GM12878 (cell line): ENCODE data around the gene SLC34A1. TPM values are rescaled to one million over a fixed set of nuclear protein-coding genes. Genes with fewer than 3 reads are reported as not detected.
A peak's percentile ranks its signal among the peaks of the same experiment; 100 is the strongest.

Source experiments
- ATF3 ChIP-seq: IDR thresholded peaks from 2 replicates; pipeline ENCODE4 v1.6.1; 2011; ENCODE audit warnings: low read depth, mild to moderate bottlenecking, low read length, moderate library complexity, borderline replicate concordance; ENCODE audit errors: extremely low read depth
- ATF7 ChIP-seq: fragments of 450-650 bp; IDR thresholded peaks from 2 replicates; pipeline ENCODE4 v1.6.1; 2016; ENCODE audit warnings: low read depth, mild to moderate bottlenecking
- BHLHE40 ChIP-seq, 2 experiments: fragments of 450-650 bp in 1 of 2; IDR thresholded peaks; 2 replicates each; pipeline ENCODE4 v1.6.1; 2011 to 2017; ENCODE audit warnings: low read depth in 2 of 2, borderline replicate concordance in 1 of 2, improper control_type of control experiment in 1 of 2, low read length in 1 of 2, mild to moderate bottlenecking in 1 of 2
- CREB1 ChIP-seq: IDR thresholded peaks from 2 replicates; pipeline ENCODE4 v1.6.1; 2012; ENCODE audit warnings: low read depth, mild to moderate bottlenecking, inconsistent platforms
- ELK1 ChIP-seq: IDR thresholded peaks from 2 replicates; pipeline ENCODE4 v1.6.1; 2012; ENCODE audit warnings: low read depth, low read length, improper control_type of control experiment
- ETV6 ChIP-seq, 2 experiments: fragments of 450-650 bp in 1 of 2; IDR thresholded peaks in 1 of 2; conservative IDR thresholded peaks in 1 of 2; 2 replicates each; pipeline ENCODE4 v1.6.1; 2014; ENCODE audit warnings: antibody characterized with exemption in 1 of 2, borderline replicate concordance in 1 of 2, low read depth in 1 of 2, mild to moderate bottlenecking in 1 of 2, moderate library complexity in 1 of 2
- HCFC1 ChIP-seq: fragments of 150-350 bp; IDR thresholded peaks from 2 replicates; pipeline ENCODE4 v1.6.1; 2014; ENCODE audit warnings: low read length
- IKZF1 ChIP-seq: fragments of 450-650 bp; conservative IDR thresholded peaks from 2 replicates; pipeline ENCODE4 v1.6.1; 2017; ENCODE audit warnings: antibody characterized with exemption, mild to moderate bottlenecking
- IRF4 ChIP-seq: IDR thresholded peaks from 2 replicates; pipeline ENCODE4 v1.6.1; 2011; ENCODE audit warnings: low read depth, low read length
- LARP7 ChIP-seq: fragments of 450-650 bp; IDR thresholded peaks from 2 replicates; pipeline ENCODE4 v1.6.1; 2017; ENCODE audit warnings: mild to moderate bottlenecking
- MEF2B ChIP-seq: fragments of 450-650 bp; IDR thresholded peaks from 2 replicates; pipeline ENCODE4 v1.6.1; 2018; ENCODE audit warnings: mild to moderate bottlenecking, moderate library complexity; ENCODE audit not compliant: partially characterized antibody, poor library complexity, severe bottlenecking
- MXI1 ChIP-seq: fragments of 150-350 bp; IDR thresholded peaks from 2 replicates; pipeline ENCODE4 v1.6.1; 2011; ENCODE audit warnings: low read depth, mild to moderate bottlenecking, inconsistent platforms, low read length, improper control_type of control experiment
- NFXL1 ChIP-seq: fragments of 450-650 bp; IDR thresholded peaks from 2 replicates; pipeline ENCODE4 v1.6.1; 2017; ENCODE audit warnings: antibody characterized with exemption, mild to moderate bottlenecking, borderline replicate concordance
- NR2C1 ChIP-seq: fragments of 450-650 bp; IDR thresholded peaks from 2 replicates; pipeline ENCODE4 v1.6.1; 2017; ENCODE audit warnings: antibody characterized with exemption, mild to moderate bottlenecking, moderate library complexity
- PAX5 ChIP-seq: IDR thresholded peaks from 2 replicates; pipeline ENCODE4 v1.6.1; 2011; ENCODE audit warnings: low read depth, low read length, borderline replicate concordance
- POLR2A ChIP-seq: IDR thresholded peaks from 2 replicates; pipeline ENCODE4 v1.6.1; 2011; ENCODE audit warnings: low read depth, mild to moderate bottlenecking, low read length
- RUNX3 ChIP-seq: IDR thresholded peaks from 2 replicates; pipeline ENCODE4 v1.6.1; 2012; ENCODE audit warnings: low read length, inconsistent platforms
- SIN3A ChIP-seq: IDR thresholded peaks from 2 replicates; pipeline ENCODE4 v1.6.1; 2012; ENCODE audit warnings: low read depth, low read length, improper control_type of control experiment
- TBL1XR1 ChIP-seq: IDR thresholded peaks from 2 replicates; pipeline ENCODE4 v1.6.1; 2012; ENCODE audit warnings: low read depth, low read length, improper control_type of control experiment
- ZNF592 ChIP-seq: fragments of 450-650 bp; IDR thresholded peaks from 2 replicates; pipeline ENCODE4 v1.6.1; 2017; ENCODE audit warnings: mild to moderate bottlenecking, moderate library complexity
- polyA plus RNA-seq, 11 experiments: library from polyadenylated mRNA; depleted of rRNA in 4 of 11; unstranded in 6 of 11; stranded (reverse) in 5 of 11; fragments of >200 nt; fragmentation: Nextera tagmentation in 4 of 11; fragmentation: Illumina TruSeq in 1 of 11; extraction: Ambion mirVana in 4 of 11; extraction: Trizol in 1 of 11; gene quantifications; 1 replicate in 1 of 11; 2 replicates in 10 of 11; pipeline versions ENCODE4 v1.2.1 to v1.2.3, GENCODE V29; 2011 to 2016; ENCODE audit warnings: inconsistent platforms in 2 of 11, missing spikeins in 2 of 11, low read depth in 1 of 11
- total RNA-seq, 4 experiments: library from RNA; depleted of rRNA in 3 of 4; stranded (reverse); fragments of >200 nt in 3 of 4; fragmentation: Illumina TruSeq in 1 of 4; extraction: Trizol in 1 of 4; gene quantifications; 2 replicates each; pipeline versions ENCODE4 v1.2.1 to v1.2.3, GENCODE V29; 2013 to 2021
- TF ChIP-seq, protein P1 (sequence below): fragments of 450-650 bp; IDR thresholded peaks from 2 replicates; pipeline ENCODE4 v1.6.1; 2017; ENCODE audit warnings: mild to moderate bottlenecking, low read depth, inconsistent platforms; ENCODE audit not compliant: poor library complexity, severe bottlenecking

The SLC34A1 gene
- total and polyA plus RNA-seq, 10 of the 15 experiments (the other 5 are each of a cell fraction or from before 2014, with no cell fraction given): 0.03 to 0.14 (median 0.09) TPM; not detected in 2

- TF ChIP-seq ZNF592: peak; percentile 64; the same call in 1 of the 2 replicates
- TF ChIP-seq ATF3: no peak
- TF ChIP-seq NFXL1: peak; percentile 85; the same call in 1 of the 2 replicates
- TF ChIP-seq, protein P1, sequence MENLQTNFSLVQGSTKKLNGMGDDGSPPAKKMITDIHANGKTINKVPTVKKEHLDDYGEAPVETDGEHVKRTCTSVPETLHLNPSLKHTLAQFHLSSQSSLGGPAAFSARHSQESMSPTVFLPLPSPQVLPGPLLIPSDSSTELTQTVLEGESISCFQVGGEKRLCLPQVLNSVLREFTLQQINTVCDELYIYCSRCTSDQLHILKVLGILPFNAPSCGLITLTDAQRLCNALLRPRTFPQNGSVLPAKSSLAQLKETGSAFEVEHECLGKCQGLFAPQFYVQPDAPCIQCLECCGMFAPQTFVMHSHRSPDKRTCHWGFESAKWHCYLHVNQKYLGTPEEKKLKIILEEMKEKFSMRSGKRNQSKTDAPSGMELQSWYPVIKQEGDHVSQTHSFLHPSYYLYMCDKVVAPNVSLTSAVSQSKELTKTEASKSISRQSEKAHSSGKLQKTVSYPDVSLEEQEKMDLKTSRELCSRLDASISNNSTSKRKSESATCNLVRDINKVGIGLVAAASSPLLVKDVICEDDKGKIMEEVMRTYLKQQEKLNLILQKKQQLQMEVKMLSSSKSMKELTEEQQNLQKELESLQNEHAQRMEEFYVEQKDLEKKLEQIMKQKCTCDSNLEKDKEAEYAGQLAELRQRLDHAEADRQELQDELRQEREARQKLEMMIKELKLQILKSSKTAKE: peak; percentile 56
- peak; percentile 42 for TF ChIP-seq MEF2B
- 0 out of 2 replicates have a peak, but pooled peaks have one; percentile 16 for TF ChIP-seq IRF4
- TF ChIP-seq SIN3A: no peak
- 0 out of 2 replicates have a peak, but pooled peaks have one; percentile 7 for TF ChIP-seq TBL1XR1
- TF ChIP-seq ETV6 (conservative IDR thresholded peaks at IDR 0.05 in 1 of 2, IDR thresholded peaks at IDR 0.05 in 1 of 2; ENCODE audit: borderline replicate concordance in 1 of 2, low read depth in 1 of 2): 0 out of 4 replicates have a peak, but pooled peaks of 1 of the 2 experiments have one; percentile 8
- TF ChIP-seq LARP7: peak; percentile 49; the same call in 1 of the 2 replicates
- no peak for TF ChIP-seq ELK1
- peak; percentile 8; the same call in 1 of the 2 replicates for TF ChIP-seq RUNX3
- peak; percentile 21; the same call in 1 of the 2 replicates for TF ChIP-seq CREB1
- TF ChIP-seq BHLHE40 (IDR thresholded peaks at IDR 0.05; ENCODE audit: borderline replicate concordance in 1 of 2, low read depth in 2 of 2, low read length in 1 of 2): peak; percentile 88 to 95
- TF ChIP-seq POLR2A: peak; percentile 55; the same call in 1 of the 2 replicates
- TF ChIP-seq ATF7: no peak
- peak; percentile 14 for TF ChIP-seq IKZF1
- TF ChIP-seq PAX5: peak; percentile 82
- TF ChIP-seq NR2C1: no peak
- peak; percentile 88; the same call in 1 of the 2 replicates for TF ChIP-seq MXI1
- peak; percentile 40; the same call in 1 of the 2 replicates for TF ChIP-seq HCFC1
Measured at GRCh38 chr5:177403792-177404640, 19.8 kb downstream of the SLC34A1 start (continued).
